Hematopoietic multipotent progenitor cell treated with erythropoietin and hydrocortisone succinate and interleukin-3 and kit ligand, for 17 days (in vitro differentiated cells): ENCODE data around the gene HRH4.

Experiments
- DNase-seq: peaks from one replicate; pipeline ENCODE4 v3.0.0-alpha.2; 2015; ENCODE audit warnings: low spot score

HRH4 gene

GRCh38 chr18:24466771-24467170 is 6.3 kb downstream of the HRH4 start:
- DNase-seq: no peak

DNA sequence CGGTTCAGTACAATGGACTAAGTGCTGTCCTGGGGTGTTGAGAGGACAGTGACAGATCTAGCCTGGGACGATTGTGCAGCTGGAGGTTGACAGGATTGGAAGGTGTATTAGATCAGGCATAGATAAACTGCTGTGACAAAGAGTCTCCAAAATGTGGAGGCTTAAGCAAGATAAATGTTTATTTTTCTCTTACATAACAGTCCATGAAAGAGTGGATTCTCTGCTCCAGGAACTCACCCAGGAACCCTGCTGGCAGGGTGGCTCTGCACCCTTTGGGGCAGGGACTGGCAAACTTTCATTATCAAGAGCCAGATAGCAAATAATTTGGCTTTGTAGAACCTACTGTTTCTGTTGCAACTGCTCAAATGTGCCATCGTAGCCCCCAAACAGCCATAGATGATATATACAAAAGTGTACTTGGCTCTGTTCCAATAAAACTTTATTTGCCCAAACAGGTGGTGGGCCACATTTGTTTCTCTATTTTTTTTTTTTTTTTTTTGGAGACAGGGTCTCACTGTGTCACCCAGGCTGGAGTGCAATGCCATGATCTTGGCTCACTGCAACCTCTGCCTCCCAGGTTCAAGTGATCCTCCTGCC is 9.7 kb downstream of the HRH4 start:
- no peak for DNase-seq

DNA sequence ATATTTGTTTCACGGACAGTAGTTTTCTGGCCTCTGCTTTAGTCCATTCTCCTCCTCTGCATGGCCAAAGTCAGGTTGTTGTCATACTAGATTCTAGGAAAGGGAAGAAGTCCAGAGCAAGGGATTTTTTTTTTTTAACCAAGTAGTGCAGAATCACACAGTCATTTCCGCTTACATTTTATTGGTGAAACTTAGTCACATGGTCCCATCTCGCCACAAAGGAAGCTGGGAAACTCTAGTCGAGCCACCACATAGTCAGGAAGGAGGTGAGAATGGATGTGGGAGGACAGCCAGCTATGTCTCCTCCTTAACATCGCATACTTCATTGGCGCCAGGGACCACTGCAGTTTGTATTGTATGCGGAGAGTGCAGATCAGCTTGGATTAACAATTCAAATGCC is 10.4 kb downstream of the HRH4 start:
- no peak for DNase-seq

- no peak for DNase-seq
Observed at GRCh38 chr18:24472591-24472990, 12.2 kb downstream of the HRH4 start.

GRCh38 chr18:24474406-24474805 is 14.0 kb downstream of the HRH4 start:
- no peak for DNase-seq

DNA sequence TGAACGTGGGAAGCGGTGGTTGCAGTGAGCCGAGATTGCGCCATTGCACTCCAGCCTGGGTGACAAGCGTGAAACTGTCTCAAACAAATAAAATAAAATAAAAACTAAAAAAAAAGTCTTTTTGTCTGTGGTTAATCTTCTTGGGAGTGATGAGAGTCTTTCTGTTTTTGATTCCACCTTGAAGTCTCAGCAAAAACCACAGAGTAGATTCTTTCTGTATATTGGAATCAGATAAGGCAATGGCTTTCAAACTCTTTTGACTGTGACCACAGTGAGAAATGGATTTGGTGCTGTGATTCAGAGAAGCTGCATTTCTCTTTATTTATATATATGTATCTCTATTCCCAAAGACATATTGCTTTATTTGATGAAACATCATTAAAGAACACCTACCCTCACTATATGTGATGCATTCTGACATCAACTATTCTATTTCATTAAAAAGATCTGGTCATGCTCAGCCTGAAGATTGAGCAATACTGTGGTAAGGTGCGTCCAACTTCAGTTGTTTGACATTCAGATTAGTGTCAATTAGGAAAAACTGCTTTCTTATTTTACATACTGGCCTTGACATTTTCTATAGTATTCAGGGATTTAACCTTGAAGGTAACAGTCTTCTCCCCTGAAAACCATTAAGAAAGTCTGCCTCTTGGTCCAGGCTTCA is 15.6 kb downstream of the HRH4 start:
- DNase-seq: no peak

DNA sequence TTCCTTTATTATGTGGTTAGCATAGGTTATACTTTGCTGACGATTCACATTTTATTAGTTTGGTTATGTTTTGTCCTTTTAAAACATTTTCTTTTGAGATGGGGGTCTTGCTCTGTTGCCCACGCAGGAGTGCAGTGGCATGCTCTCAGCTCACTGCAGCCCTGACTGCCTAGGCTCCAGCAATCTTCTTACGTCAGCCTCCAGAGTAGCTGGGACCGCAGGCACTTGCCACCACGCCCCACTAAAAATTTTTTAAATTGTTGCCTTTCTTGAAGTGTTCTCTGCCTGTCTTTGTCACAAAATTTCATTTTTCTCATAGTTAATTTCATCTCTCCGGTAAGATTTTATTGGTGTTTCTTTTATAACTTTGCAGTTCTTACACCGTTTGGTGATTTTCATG is 18.9 kb downstream of the HRH4 start:
- no peak for DNase-seq

DNA sequence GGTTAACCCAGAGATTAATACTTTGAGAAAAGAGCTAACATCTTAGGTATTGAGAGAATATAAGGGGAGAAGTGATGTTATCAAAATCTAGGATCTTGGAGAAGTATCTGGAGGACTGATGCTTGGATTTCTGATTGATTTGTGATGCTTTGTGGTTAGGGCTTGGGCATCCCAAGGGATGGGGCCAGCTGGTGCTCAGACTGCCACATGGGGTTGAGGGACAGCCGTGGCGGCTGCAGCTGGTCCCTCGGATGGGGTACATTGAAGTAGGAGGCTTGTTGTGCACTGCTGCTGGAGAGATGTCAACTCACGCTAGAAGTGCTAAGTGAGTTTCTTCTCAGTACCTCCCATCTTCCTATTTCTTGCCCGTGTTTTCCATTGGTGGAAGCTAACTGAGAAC is 22.4 kb downstream of the HRH4 start:
- DNase-seq: no peak

DNA sequence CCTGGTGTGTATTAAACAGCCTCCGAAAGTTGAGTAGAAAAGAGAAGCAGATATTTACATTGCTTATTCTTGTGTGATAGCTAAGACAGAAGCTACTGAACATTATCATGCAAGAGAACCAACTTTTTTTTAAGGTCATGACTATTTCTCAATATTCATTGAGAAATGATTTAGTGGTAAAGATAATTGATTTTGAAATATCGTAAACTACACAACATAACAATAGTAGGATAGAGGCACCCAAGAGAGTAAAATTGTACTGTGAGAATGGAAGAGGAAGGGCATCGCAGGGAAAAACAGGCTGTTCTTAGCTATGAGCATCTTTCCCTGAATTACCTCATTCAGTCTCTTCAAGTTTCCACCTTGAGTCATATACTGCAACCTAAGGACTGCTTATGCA is 25.2 kb downstream of the HRH4 start:
- no peak for DNase-seq

GRCh38 chr18:24486684-24487083 is 26.2 kb downstream of the HRH4 start:
- no peak for DNase-seq

DNA sequence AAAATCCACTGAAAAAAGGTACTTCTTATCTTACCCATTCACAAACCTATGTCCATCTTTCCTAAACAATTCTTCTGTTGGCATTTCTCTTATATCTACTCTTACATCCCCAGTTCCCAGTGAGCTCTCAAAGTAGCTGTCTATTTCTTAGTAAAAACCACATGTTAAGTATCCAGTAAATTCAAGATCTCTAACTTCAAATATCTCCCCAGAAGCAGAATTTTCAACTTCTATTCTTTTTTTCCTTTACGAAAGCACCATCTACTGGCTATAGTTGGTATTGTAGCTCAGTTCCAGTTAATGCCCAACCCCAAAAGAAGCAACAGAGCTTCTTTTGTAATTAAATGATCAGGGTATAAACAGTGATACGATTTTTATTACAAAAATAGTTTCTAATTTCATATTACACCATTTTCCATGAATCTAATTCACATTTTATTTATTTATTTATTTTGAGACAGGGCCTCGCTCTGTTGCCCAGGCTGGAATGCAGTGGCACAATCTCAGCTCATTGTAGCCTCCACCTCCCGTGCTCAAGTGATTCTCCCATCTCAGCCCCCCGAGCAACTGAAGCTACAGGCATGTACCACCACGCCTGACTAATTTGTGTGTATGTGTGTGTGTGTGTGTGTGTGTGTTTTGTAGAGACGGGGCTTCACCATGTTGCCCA is 28.5 kb downstream of the HRH4 start:
- peak; percentile 39 for DNase-seq

DNA sequence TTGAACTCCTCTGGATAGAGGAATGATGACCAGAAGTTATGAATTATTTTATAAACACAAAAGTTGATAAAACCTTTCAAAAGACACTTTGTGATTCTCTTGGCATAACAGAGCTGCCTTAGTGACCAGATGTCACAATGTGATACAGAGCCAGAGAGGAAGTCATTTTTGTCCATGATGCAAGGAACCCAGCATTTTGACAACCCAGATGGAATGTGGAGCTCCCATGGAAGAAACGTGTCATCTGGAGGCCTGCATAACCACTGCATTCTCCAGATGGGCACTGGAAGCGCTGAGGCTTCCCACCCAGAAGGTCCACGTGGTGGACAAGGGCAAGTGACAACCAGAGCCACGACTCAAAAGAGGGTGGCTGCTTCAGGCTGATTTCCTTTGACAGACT is 30.1 kb downstream of the HRH4 start:
- DNase-seq: no peak

DNA sequence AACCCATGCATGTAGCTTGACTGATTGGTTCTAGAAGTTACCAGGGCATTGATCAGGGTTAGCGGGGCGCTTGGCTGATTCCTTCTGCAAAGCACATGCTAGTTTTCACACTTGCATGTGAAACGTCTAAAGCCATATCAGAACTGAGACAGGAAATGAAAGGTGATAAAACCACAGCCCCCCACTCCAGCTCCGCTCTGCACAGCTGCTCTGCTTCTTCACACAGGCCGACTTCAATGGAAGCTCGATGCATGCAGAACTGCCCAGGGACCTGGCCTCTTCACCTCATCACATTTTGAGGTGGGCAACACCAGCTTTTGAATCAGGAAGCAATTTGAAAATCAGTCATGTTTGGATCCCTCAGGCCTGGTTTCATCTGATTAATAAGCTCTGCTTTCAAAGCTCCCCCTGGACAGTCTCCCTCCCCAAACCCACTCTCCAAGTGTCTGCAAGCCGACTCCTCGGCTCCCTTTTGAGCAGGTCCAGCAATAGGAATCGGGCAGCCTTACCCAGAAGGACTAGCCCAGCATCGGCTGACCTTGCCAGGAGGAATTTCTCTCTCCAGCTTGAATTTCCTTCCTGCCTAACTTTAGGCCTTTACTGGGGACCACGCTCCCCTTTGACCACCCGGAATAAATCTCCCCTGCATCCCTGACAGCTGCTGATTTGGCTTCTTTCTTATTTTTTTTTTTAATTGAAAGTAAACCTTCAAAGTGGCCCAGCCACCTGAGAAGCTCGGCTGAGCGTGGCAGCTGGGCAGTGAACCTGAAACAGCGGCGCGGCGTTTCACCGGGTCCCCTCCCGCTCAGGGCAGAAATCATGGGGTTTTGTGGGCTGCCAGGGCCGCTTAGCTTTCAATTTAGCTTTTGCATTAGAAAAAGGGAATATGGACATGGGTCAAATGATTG is 31.7 kb downstream of the HRH4 start:
- DNase-seq: no peak

GRCh38 chr18:24494586-24494985 is 34.1 kb downstream of the HRH4 start:
- DNase-seq: no peak

- DNase-seq: no peak
Observed at GRCh38 chr18:24497031-24497754, 36.8 kb downstream of the HRH4 start.

- DNase-seq: no peak
Observed at GRCh38 chr18:24499814-24500213, 39.4 kb downstream of the HRH4 start.

- DNase-seq: no peak
Observed at GRCh38 chr18:24500217-24500616, 39.8 kb downstream of the HRH4 start.

DNA sequence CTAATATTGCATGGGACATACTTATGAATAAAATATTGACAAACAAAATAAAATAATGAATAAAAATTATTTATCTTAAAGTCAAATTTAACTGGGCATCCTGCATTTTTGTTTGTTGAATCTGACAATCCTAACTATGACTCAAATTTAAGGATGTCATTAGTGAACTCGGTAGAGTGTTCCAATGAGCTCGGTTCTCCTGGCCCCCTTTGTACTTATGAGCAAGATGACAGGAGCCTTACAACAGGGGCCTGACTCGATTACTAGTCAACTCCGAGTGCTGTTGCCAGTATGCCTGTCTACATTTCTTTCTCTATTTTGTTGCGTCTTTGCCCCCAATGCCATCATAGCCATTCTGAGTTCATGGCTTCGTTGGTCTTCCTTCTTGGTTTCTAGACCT is 40.3 kb downstream of the HRH4 start:
- no peak for DNase-seq

DNA sequence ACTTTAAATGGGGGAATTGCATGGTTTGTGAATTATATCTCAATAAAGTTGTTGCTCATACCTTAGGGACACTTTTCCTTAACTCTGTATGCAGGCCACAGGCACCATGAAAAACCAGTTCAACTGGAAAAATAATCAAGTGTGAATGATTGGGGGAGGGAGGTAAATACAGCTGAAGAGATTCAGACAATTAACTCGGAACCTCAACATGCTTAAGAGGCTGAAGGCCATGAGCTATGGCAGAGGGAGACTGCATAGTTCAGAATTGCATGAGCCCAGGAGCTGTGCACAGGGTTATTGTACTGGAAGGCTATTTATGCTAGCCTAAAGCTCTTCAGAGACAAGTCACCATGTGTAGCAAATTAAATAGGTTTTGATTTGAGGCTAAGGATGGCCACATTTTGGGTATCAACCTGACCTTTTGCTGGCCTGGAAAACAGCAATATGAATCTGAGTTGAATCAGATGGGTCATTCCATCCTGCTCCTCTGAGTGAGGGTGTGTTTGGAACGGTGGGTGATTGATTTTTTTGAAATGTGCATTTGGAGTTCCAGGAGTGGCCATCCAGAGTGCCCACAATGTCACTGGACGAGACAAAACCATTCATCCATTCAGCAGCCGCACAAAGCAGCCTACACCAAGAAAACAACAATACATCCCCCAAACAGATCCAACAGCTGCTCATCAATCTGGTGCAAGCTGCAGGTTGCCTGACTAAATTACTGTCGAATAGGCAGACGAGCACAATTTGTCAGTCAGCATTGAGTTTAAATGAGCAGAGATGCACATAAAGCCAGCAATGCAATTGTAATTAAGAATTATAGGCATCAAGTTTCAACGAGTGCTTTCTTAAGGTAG is 42.5 kb downstream of the HRH4 start:
- no peak for DNase-seq

- DNase-seq: no peak
Observed at GRCh38 chr18:24504401-24504800, 44.0 kb downstream of the HRH4 start.

DNA sequence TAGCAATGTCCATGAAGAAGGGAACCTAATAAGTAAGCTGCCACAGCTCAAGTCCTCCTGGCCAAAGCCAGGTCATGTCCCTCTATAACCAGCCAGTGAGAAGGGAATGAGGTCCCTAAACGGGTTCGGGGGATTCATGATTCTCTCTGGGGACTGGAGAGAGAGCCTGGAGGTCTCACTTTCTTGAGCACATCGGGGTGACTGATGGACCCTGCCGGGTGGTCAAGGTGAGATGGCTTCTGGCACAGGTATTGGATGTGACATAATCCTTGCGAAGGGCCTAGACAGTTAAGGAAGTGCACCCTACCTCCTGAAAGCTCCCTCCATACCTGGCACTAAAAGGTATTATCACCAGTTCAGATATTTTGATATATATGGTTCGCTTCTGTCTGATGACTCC is 45.7 kb downstream of the HRH4 start:
- DNase-seq: no peak
